ENCODE results near the gene CACNG5.

GRCh38 chr17:66833201-66833600 lies 1.7 kb upstream of the CACNG5 start:
- TF ChIP-seq CTCF (conservative IDR thresholded peaks at IDR 0.05) (no peak), ZFX (IDR thresholded peaks at IDR 0.05) (no peak)

Data from C4-2B (cell line).